Osteoblast (primary cell): Measurements from ENCODE around the gene HLA-DRA. TPM values are rescaled to one million over a fixed set of nuclear protein-coding genes. Genes with fewer than 3 reads are reported as not detected.

Source experiments
- DNase-seq: peaks from one replicate; pipeline ENCODE4 v3.0.0; 2011; ENCODE audit warnings: low spot score, mixed read lengths; ENCODE audit not compliant: insufficient read length; ENCODE audit errors: missing footprints
- H2AFZ ChIP-seq: 2 replicates; pipeline ENCODE4 v1.6.0; 2011; ENCODE audit warnings: mild to moderate bottlenecking, low read length
- H3K27ac ChIP-seq: 2 replicates; pipeline ENCODE4 v1.5.1; 2011; ENCODE audit warnings: mild to moderate bottlenecking, low read depth, low read length, moderate library complexity
- H3K27me3 ChIP-seq: 2 replicates; pipeline ENCODE4 v1.6.0; 2012; ENCODE audit warnings: mild to moderate bottlenecking, control low read depth, inconsistent platforms, low read length, moderate library complexity; ENCODE audit not compliant: insufficient read depth
- H3K36me3 ChIP-seq: 2 replicates; pipeline ENCODE4 v1.5.1; 2011; ENCODE audit warnings: mild to moderate bottlenecking, low read length, control low read depth, moderate library complexity; ENCODE audit not compliant: insufficient read depth
- H3K4me1 ChIP-seq: 2 replicates; pipeline ENCODE4 v1.5.1; 2011; ENCODE audit warnings: mild to moderate bottlenecking, low read length, control low read depth, moderate library complexity; ENCODE audit not compliant: insufficient read depth
- H3K4me2 ChIP-seq: 2 replicates; pipeline ENCODE4 v1.6.0; 2011; ENCODE audit warnings: mild to moderate bottlenecking, low read length; ENCODE audit not compliant: insufficient read depth
- H3K4me3 ChIP-seq: fragments of 200-600 bp; sonication (generic); 3 replicates; pipeline ENCODE4 v1.5.1; 2012; ENCODE audit warnings: mild to moderate bottlenecking, low read length, inconsistent platforms; ENCODE audit not compliant: insufficient read depth
- H3K79me2 ChIP-seq: 2 replicates; pipeline ENCODE4 v1.6.0; 2012; ENCODE audit warnings: mild to moderate bottlenecking, low read length, control low read depth, inconsistent platforms; ENCODE audit not compliant: insufficient read depth
- H3K9me3 ChIP-seq: 2 replicates; pipeline ENCODE4 v1.5.1; 2011; ENCODE audit warnings: low read depth, low read length, control low read depth
- H4K20me1 ChIP-seq: 2 replicates; pipeline ENCODE4 v1.6.0; 2012; ENCODE audit warnings: mild to moderate bottlenecking, low read length, control low read depth; ENCODE audit not compliant: insufficient read depth
- CTCF ChIP-seq: IDR thresholded peaks from 2 replicates; pipeline ENCODE4 v1.5.1; 2011; ENCODE audit warnings: mild to moderate bottlenecking, low read depth, low read length, moderate library complexity; ENCODE audit errors: extremely low read depth
- total RNA-seq: library from RNA; depleted of rRNA; stranded (reverse); fragments of >200 nt; gene quantifications from 2 replicates; pipeline ENCODE4 v1.2.3, GENCODE V29; 2012

HLA-DRA gene
- 5.8 and 50.7 TPM in 2 replicates for total RNA-seq

GRCh38 chr6:32439602-32440214, at the start of gene HLA-DRA:
Gene HLA-DRA, plus strand, starts transcription at chr6:32439887. Its CDS starts 64 bp downstream, at chr6:32439951.
- H3K4me3 ChIP-seq = peak within 1 kb of the TSS; percentile 50
- H3K79me2 ChIP-seq = no peaks in the 10 kb centered on the region
- peak within 1 kb of the TSS; percentile 20 for H2AFZ ChIP-seq
- H3K4me1 ChIP-seq = no peaks in the 10 kb centered on the region
- H3K36me3 ChIP-seq = no peaks in the 10 kb centered on the region
- no peak within 1 kb of the TSS for H3K27ac ChIP-seq
- H3K4me2 ChIP-seq = peak within 1 kb of the TSS; percentile 63
- peaks cover 3% of the 10 kb centered on the region for H3K27me3 ChIP-seq
- no peaks in the 10 kb centered on the region for H4K20me1 ChIP-seq
- no peaks in the 10 kb centered on the region for H3K9me3 ChIP-seq
- TF ChIP-seq CTCF = no peak
- peak; percentile 67 for DNase-seq

- Histone ChIP-seq H3K36me3 (no peaks in the 10 kb centered on the region), H3K9me3 (no peaks in the 10 kb centered on the region), H2AFZ (no peak overlapping the region), H3K4me1 (no peaks in the 10 kb centered on the region), H3K27ac (no peak overlapping the region), H3K79me2 (no peaks in the 10 kb centered on the region), H4K20me1 (no peaks in the 10 kb centered on the region), H3K4me2 (no peak overlapping the region), H3K27me3 (peaks cover 16% of the 10 kb centered on the region), H3K4me3 (no peak overlapping the region)
- no peak for DNase-seq
- TF ChIP-seq CTCF = no peak
Observed at GRCh38 chr6:32391505-32391904, 48.2 kb upstream of the HLA-DRA start.

GRCh38 chr6:32393665-32394420, 45.8 kb upstream of the HLA-DRA start:
- Histone ChIP-seq H3K9me3 (no peaks in the 10 kb centered on the region), H4K20me1 (no peaks in the 10 kb centered on the region), H2AFZ (no peak overlapping the region), H3K4me2 (no peak overlapping the region), H3K27me3 (peaks cover 16% of the 10 kb centered on the region), H3K36me3 (no peaks in the 10 kb centered on the region), H3K27ac (no peak overlapping the region), H3K4me3 (no peak overlapping the region), H3K79me2 (no peaks in the 10 kb centered on the region), H3K4me1 (no peaks in the 10 kb centered on the region)
- TF ChIP-seq CTCF = no peak
- DNase-seq = no peak

GRCh38 chr6:32396028-32396427, 43.7 kb upstream of the HLA-DRA start:
- H3K4me1 ChIP-seq = no peaks in the 10 kb centered on the region
- H3K4me3 ChIP-seq = no peak overlapping the region
- no peaks in the 10 kb centered on the region for H3K79me2 ChIP-seq
- peaks cover 10% of the 10 kb centered on the region for H3K27me3 ChIP-seq
- no peaks in the 10 kb centered on the region for H3K9me3 ChIP-seq
- H2AFZ ChIP-seq = no peak overlapping the region
- H3K4me2 ChIP-seq = no peak overlapping the region
- no peak overlapping the region for H3K27ac ChIP-seq
- H3K36me3 ChIP-seq = no peaks in the 10 kb centered on the region
- no peaks in the 10 kb centered on the region for H4K20me1 ChIP-seq
- no peak for TF ChIP-seq CTCF
- DNase-seq = no peak
